Trophoblast cell (in vitro differentiated cells and primary cell): ENCODE data around the gene ESR1.

Experiments used
- DNase-seq, 2 donors: peaks; one replicate each; pipeline ENCODE4 v3.0.0-alpha.2; 2016
- H2AFZ ChIP-seq: 2 replicates; pipeline ENCODE4 v1.6.1; 2013; ENCODE audit warnings: low read length, moderate library complexity, mild to moderate bottlenecking; ENCODE audit not compliant: insufficient read depth, poor library complexity
- H2AK5ac ChIP-seq: 2 replicates; pipeline ENCODE4 v1.6.1; 2013; ENCODE audit warnings: mild to moderate bottlenecking, low read length
- H2BK120ac ChIP-seq: 2 replicates; pipeline ENCODE4 v1.6.1; 2013; ENCODE audit warnings: low read length, mild to moderate bottlenecking, moderate library complexity; ENCODE audit not compliant: insufficient read depth, poor library complexity
- H2BK12ac ChIP-seq: 2 replicates; pipeline ENCODE4 v1.6.1; 2013; ENCODE audit warnings: mild to moderate bottlenecking, low read length, moderate library complexity
- H2BK5ac ChIP-seq: 2 replicates; pipeline ENCODE4 v1.6.1; 2013; ENCODE audit warnings: low read length, low read depth, moderate library complexity, mild to moderate bottlenecking; ENCODE audit not compliant: poor library complexity
- H3K14ac ChIP-seq: 2 replicates; pipeline ENCODE4 v1.6.1; 2013; ENCODE audit warnings: mild to moderate bottlenecking, low read length
- H3K18ac ChIP-seq: 2 replicates; pipeline ENCODE4 v1.6.1; 2013; ENCODE audit warnings: mild to moderate bottlenecking, low read length
- H3K23ac ChIP-seq: 2 replicates; pipeline ENCODE4 v1.6.1; 2013; ENCODE audit warnings: low read length
- H3K27ac ChIP-seq: 2 replicates; pipeline ENCODE4 v1.5.1; 2013; ENCODE audit warnings: low read depth, mild to moderate bottlenecking, inconsistent platforms, low read length, moderate library complexity
- H3K27me3 ChIP-seq: 2 replicates; pipeline ENCODE4 v1.6.1; 2013; ENCODE audit warnings: inconsistent platforms, mild to moderate bottlenecking, low read length, moderate library complexity; ENCODE audit not compliant: insufficient read depth
- H3K36me3 ChIP-seq, 2 experiments: 1 replicate in 1 of 2; 2 replicates in 1 of 2; pipeline ENCODE4 v1.6.1; 2013; ENCODE audit warnings: low read length in 2 of 2, mild to moderate bottlenecking in 2 of 2, moderate library complexity in 1 of 2; ENCODE audit not compliant: insufficient read depth in 2 of 2, control insufficient read depth in 1 of 2
- H3K4ac ChIP-seq: 2 replicates; pipeline ENCODE4 v1.6.1; 2013; ENCODE audit warnings: low read depth, mild to moderate bottlenecking, low read length, moderate library complexity
- H3K4me1 ChIP-seq, 2 experiments: 1 replicate in 1 of 2; 2 replicates in 1 of 2; pipeline ENCODE4 v1.6.1; 2013; ENCODE audit warnings: low read length in 2 of 2, mild to moderate bottlenecking in 2 of 2, moderate library complexity in 1 of 2; ENCODE audit not compliant: insufficient read depth in 2 of 2, control insufficient read depth in 1 of 2
- H3K4me2 ChIP-seq: 2 replicates; pipeline ENCODE4 v1.6.1; 2013; ENCODE audit warnings: inconsistent platforms, mild to moderate bottlenecking, low read length, moderate library complexity
- H3K4me3 ChIP-seq: 2 replicates; pipeline ENCODE4 v1.5.1; 2013; ENCODE audit warnings: mild to moderate bottlenecking, low read depth, low read length, inconsistent platforms
- H3K79me1 ChIP-seq: one replicate; pipeline ENCODE4 v1.6.1; 2013; ENCODE audit warnings: low read length
- H3K79me2 ChIP-seq: 2 replicates; pipeline ENCODE4 v1.6.1; 2013; ENCODE audit warnings: low read length, mild to moderate bottlenecking; ENCODE audit not compliant: control insufficient read depth, insufficient read depth, poor library complexity
- H3K9ac ChIP-seq: 2 replicates; pipeline ENCODE4 v1.6.1; 2013; ENCODE audit warnings: mild to moderate bottlenecking, low read length
- H3K9me3 ChIP-seq: 2 replicates; pipeline ENCODE4 v1.6.1; 2013; ENCODE audit warnings: low read depth, mild to moderate bottlenecking, control low read depth, inconsistent platforms, low read length; ENCODE audit not compliant: insufficient read depth
- H4K12ac ChIP-seq: 2 replicates; pipeline ENCODE4 v1.6.1; 2013; ENCODE audit warnings: low read depth, mild to moderate bottlenecking, low read length, moderate library complexity
- H4K8ac ChIP-seq: 2 replicates; pipeline ENCODE4 v1.6.1; 2013; ENCODE audit warnings: low read depth, mild to moderate bottlenecking, low read length, moderate library complexity
- H4K91ac ChIP-seq: one replicate; pipeline ENCODE4 v1.6.1; 2013; ENCODE audit warnings: low read depth, mild to moderate bottlenecking, low read length, moderate library complexity
- WGBS: extraction: QIAGEN DNeasy Blood & Tissue Kit; methylation state at CpG from one replicate; pipeline ENCODE4 v1.1.7; 2013; ENCODE audit warnings: missing lambda C conversion rate; ENCODE audit not compliant: insufficient read length, insufficient coverage; ENCODE audit errors: extremely low coverage; 5-methylcytosine and 5-hydroxymethylcytosine counted together

ESR1 gene

GRCh38 chr6:152062476-152062875 is 255.0 kb downstream of the ESR1 start:
- Histone ChIP-seq H3K18ac (no peak overlapping the region), H3K9me3 (no peaks in the 10 kb centered on the region), H2AFZ (no peak overlapping the region), H3K79me2 (no peaks in the 10 kb centered on the region), H3K4me3 (no peak overlapping the region), H3K36me3 (no peaks in the 10 kb centered on the region), H4K12ac (no peak overlapping the region), H3K4me2 (no peak overlapping the region), H2BK5ac (no peak overlapping the region), H3K4ac (no peak overlapping the region), H2AK5ac (no peak overlapping the region), H3K23ac (no peak overlapping the region), H4K8ac (no peak overlapping the region), H3K27me3 (no peaks in the 10 kb centered on the region), H4K91ac (no peak overlapping the region), H3K79me1 (no peaks in the 10 kb centered on the region), H2BK120ac (no peak overlapping the region), H3K9ac (no peak overlapping the region), H3K4me1 (no peaks in the 10 kb centered on the region), H3K14ac (no peak overlapping the region), H3K27ac (no peak overlapping the region), H2BK12ac (no peak overlapping the region)
- no peak for DNase-seq
- WGBS = no CpG with 5 or more reads among the region's 5 CpGs

- Histone ChIP-seq H4K91ac (no peak overlapping the region), H3K79me2 (no peaks in the 10 kb centered on the region), H3K27ac (no peak overlapping the region), H3K23ac (no peak overlapping the region), H3K4me3 (no peak overlapping the region), H3K27me3 (no peaks in the 10 kb centered on the region), H3K4me1 (no peaks in the 10 kb centered on the region), H3K4ac (no peak overlapping the region), H2AFZ (no peak overlapping the region), H2AK5ac (no peak overlapping the region), H3K4me2 (no peak overlapping the region), H3K79me1 (no peaks in the 10 kb centered on the region), H4K8ac (no peak overlapping the region), H3K18ac (no peak overlapping the region), H2BK12ac (no peak overlapping the region), H2BK5ac (no peak overlapping the region), H3K9ac (no peak overlapping the region), H3K9me3 (no peaks in the 10 kb centered on the region), H3K14ac (no peak overlapping the region), H2BK120ac (no peak overlapping the region), H3K36me3 (no peaks in the 10 kb centered on the region), H4K12ac (no peak overlapping the region)
- WGBS = no CpG with 5 or more reads among the region's 10 CpGs
- no peak for DNase-seq
Measured at GRCh38 chr6:152063170-152063921, 255.9 kb downstream of the ESR1 start.

- Histone ChIP-seq H3K4me1 (no peaks in the 10 kb centered on the region), H4K8ac (no peak overlapping the region), H2BK5ac (no peak overlapping the region), H2BK12ac (no peak overlapping the region), H3K23ac (no peak overlapping the region), H3K4me3 (no peak overlapping the region), H3K36me3 (no peaks in the 10 kb centered on the region), H3K4ac (no peak overlapping the region), H3K4me2 (no peak overlapping the region), H3K14ac (no peak overlapping the region), H2AFZ (no peak overlapping the region), H4K91ac (no peak overlapping the region), H3K27ac (no peak overlapping the region), H3K79me1 (no peaks in the 10 kb centered on the region), H3K18ac (no peak overlapping the region), H3K79me2 (no peaks in the 10 kb centered on the region), H3K27me3 (no peaks in the 10 kb centered on the region), H2AK5ac (no peak overlapping the region), H3K9ac (no peak overlapping the region), H2BK120ac (no peak overlapping the region), H4K12ac (no peak overlapping the region), H3K9me3 (no peaks in the 10 kb centered on the region)
- no peak for DNase-seq
- no CpG with 5 or more reads among the region's 4 CpGs for WGBS
Measured at GRCh38 chr6:152068622-152069261, 261.3 kb downstream of the ESR1 start.

GRCh38 chr6:152070556-152070955 is 263.1 kb downstream of the ESR1 start:
- H4K12ac ChIP-seq = no peak overlapping the region

More at GRCh38 chr6:152070556-152070955, 263.1 kb downstream of the ESR1 start:
- Histone ChIP-seq H2BK120ac (no peak overlapping the region), H3K79me1 (no peaks in the 10 kb centered on the region), H2AK5ac (no peak overlapping the region), H3K4ac (no peak overlapping the region), H3K18ac (no peak overlapping the region), H3K36me3 (no peaks in the 10 kb centered on the region), H3K27me3 (no peaks in the 10 kb centered on the region), H3K9ac (no peak overlapping the region), H3K23ac (no peak overlapping the region), H3K4me2 (no peak overlapping the region), H3K14ac (no peak overlapping the region), H3K79me2 (no peaks in the 10 kb centered on the region), H4K8ac (no peak overlapping the region), H3K9me3 (no peaks in the 10 kb centered on the region), H3K27ac (no peak overlapping the region), H2AFZ (no peak overlapping the region), H2BK5ac (no peak overlapping the region), H3K4me3 (no peak overlapping the region), H2BK12ac (no peak overlapping the region), H3K4me1 (no peaks in the 10 kb centered on the region), H4K91ac (no peak overlapping the region)
- no CpG with 5 or more reads among the region's 5 CpGs for WGBS
- DNase-seq = no peak
